Measurements from ENCODE around the gene RALGPS1.

The RALGPS1 gene

DNA sequence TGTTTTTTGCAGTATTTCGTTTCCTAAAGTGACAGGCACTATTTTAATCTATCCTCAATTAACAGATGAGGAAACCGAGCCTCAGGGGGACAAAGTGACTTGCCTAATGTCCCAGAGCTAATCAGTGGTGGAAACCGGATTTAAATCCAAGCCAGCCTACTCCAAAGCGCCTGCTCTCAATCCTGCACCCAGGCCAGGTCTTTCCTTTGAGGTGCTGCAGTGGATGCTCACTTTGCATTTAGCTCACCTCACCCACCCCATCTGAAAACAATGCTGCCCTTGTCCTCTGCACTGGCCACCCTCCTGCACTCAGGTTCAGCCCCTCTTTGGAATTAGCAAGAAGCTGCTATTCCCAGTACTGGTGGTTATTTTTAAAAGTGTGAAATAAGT lies 191.9 kb downstream of the RALGPS1 start:
- no peak for DNase-seq

DNA sequence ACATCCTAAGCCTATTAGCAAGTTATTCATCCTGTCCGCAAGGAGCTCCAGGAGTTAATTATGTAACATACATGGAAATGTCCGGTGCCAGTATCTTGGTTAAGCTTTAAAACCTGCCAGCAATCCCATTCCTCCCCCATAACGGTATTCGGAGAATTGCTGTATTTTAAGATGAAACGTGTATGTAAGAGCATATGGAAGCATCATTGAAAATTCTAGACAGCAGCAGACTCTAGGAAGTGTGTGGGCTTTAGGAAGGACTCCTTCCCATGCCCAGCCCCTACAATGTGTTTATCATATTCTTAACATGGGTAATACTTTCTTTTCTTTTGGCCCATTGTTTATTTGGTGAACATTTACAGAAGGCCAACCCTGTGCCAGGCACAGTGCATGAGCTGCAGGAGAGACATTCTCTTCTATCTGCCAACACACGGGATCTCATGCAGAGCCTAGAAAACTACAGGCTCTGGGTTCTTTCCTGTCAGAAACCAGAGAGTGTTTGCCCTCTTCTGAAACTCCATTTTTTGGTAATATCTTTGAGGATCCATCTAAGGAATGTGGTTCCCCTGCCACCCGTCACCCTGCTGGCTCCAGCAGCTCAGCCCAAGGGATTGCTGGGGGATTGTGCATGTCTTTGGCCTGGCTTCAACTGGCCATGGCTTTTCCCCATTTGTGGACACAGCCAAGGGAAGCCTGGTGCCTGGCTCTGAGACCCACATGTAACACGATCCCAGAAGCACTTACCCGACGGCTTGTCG lies 192.8 kb downstream of the RALGPS1 start:
- DNase-seq = no peak

DNA sequence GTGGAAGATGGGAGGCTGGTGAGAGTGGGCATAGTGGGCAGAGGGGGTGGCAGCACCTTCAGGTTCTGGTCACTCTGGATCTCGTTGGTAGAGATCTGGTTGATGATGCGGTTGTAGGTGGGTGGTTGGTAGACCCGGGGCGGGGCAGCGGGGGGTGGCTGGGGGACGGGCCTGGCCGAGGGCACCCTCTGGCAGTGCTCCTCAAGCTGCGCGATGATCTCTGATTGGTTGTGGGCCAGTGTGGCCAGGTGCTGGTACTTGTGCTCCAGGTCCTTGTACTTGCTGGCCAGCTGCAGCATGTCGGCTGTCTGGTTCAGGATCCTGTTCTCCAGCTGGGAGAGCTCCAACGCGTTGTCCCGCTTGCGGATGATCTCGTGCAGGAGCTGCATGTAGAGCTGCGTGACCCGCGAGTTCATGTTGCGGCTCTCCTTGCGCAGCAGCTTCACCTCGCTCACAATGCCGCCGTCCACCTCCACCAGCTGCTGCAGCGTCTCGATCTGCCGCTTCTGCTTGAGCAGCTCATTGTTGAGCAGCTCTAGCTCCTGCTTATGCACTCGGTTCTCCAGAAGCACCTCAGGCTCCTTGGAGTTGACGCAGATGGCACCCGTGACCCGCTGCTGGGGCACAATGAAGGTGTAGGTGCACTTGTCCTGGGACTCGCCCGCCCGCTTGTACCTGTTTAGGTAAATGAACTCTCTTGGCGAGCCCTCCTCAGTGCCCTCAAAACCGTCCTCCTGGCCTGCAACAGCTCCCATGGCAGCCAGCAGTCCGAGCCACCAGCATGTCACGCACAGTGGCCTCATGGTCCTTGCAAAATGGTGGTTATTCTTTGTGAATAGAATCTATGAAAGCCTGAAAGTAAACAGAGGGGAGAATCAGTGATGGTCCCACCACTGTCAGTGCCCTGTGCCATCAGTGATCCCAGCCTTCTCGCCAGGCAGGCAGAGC lies 193.6 kb downstream of the RALGPS1 start:
- DNase-seq = no peak

DNA sequence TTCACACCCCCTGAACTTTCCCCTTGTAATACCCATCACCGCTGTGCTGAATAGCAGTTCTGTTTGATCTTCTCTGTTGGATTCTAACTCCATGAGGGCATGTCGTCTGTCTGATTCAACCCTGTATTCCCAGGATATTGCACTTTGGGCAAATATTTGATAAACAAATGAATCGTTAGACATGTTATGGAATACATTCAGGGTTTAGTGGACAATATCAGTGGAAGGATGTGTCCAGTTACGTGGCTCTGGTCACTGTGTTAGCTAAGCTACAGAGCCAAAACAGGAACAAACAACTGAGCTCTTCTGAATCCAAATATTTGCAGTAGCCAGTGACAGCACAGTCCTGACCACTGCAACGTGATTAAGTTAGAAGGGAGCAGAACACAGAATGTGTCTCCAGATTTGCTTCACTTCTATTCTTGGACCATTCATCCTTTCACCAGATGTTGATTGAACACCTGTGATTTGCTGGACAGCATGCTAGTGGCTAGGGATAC lies 194.7 kb downstream of the RALGPS1 start:
- no peak for DNase-seq

DNA sequence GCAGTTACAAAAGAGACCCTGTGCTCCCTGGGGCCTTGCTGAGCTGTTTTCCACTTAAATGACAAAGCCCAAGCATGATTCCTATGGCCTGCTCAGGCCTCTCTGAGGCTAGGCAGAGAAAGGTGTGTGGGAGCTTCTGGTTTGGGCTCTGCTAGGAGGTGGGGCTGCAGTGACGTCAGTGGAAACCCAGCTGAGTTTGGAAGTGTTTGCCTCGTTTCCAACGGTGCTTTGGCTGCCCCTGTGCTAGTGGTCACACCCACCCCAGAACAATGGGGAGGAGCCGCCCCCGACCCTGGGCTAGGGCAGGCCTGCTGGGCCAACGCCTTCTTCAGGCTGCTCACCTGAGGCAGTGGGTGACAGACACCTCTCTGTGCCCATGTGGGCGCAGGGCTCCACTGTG lies 197.5 kb downstream of the RALGPS1 start:
- DNase-seq = no peak

DNA sequence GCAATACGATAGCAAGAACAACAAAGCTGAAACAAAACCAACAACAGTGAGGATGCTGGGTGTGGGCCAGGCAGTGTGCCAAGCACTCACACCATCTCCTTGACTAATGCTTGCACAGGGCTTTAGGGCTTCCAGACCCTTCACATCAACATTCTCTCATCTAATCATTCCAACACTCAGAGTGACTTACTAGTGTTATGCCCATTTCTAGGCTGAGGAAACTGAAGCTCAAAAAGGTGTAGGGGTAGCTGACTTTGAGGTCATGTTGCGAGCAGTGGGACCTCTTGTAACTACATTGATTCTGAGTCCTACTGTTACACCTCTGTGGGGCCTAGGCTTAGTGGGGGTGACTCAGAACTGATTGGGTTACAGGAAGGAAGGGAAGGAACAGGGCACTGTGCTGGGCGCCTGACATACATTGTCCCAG lies 198.2 kb downstream of the RALGPS1 start:
- no peak for DNase-seq

DNA sequence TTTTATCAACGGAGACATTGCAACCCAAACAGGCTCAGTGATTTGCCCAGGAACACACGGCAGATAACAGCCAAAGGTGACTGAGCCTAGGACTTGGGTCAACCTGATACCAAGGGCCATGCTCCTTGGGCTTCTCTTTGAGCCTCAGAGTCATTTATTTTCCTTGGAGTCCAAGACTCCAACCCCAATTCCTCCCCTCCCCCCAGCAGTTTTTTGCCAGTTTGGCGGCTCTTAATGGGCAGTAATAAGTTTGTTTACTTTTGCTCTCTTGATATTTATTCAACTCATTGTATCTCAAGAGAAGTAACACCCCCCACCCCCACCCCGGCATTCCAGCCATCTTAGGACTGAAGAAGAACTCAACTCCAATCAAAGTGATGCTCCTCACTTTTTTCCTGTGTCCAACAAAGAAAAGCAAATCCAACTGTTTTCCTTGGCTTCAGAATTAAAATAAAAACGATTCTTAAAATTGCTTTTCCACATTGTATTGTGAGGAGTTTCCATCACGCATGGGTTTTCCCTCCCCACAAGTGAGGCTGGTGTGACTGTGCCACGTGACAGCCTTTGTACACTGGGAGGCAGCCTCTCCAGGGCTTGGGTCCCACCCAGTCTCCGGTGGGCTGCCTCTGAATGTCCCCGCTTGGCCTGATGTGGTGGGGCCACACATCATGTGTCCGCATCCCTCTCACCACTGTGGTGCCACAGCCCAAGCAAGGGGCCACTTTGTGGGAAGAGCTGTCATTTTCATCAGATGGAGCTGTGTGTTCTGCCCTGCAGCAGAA lies 198.8 kb downstream of the RALGPS1 start:
- DNase-seq = no peak

DNA sequence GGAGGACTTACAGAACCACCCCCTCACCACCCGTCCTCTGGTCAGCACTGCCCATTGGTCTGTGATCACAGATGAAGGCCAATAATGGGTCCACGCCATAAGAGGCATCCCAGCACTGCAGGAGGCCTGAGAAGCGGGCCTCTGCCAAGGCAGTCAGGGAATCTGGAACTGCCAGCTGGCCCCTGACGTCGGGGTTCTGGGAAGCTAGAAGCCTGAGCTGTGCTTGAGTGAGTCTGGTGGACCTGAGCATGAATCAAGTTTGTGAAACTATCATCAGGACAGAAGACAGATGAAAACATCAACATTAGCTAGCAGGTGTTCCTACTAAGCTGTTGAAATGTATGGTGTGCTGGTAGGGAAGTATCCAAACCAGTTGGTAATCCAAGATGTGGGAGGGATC lies 200.0 kb downstream of the RALGPS1 start:
- DNase-seq = no peak

DNA sequence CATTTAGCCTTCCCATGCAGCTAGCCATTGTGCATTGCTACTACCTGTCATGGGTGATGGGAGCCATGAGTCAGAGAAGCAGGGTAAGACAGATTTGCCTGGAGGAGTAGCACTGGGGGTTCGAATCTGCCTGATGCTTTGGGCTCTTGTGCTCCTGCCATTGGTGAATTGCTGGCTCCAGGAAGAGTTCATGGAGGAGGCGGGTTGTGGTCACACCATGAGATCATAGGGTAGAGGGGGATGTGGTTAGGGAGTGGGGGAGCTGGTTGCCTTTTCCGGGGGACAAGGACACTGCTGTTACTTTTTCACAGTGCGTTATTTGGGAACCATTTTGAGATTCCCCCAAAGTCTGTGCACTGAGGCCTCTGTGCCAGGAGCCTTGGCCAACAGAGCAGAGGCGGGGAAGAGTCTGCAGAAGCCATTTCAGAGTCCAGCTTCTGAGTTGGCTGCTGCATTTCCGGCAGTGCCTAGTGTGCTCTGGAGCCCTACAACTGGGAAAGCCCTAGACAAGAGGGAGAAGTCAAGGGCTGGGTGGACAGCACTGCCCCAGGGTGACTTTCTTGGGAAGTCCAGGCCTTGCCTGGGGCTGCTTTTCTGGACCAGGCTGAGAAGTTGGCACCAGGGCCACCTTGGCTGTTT lies 201.6 kb downstream of the RALGPS1 start:
- DNase-seq = no peak

DNA sequence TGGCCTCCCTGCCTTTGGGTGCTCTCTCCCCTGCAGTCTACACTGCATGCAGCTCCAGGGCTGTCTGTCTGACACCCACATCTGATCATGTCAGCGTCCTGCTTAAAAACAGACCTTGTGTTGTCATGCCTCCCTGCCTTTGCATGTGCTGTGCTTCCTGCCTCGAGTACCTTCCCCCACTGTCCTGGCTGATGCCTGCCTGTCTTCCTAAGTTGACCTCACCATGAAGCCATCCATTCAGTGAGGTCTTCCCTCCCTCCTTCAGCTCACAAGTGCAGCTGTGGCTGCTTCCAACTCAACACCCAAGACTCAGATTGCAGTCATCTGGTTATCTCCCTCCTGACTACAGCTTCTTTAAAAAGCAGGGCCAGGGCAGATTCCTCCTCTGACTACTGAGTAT lies 202.4 kb downstream of the RALGPS1 start:
- no peak for DNase-seq

DNA sequence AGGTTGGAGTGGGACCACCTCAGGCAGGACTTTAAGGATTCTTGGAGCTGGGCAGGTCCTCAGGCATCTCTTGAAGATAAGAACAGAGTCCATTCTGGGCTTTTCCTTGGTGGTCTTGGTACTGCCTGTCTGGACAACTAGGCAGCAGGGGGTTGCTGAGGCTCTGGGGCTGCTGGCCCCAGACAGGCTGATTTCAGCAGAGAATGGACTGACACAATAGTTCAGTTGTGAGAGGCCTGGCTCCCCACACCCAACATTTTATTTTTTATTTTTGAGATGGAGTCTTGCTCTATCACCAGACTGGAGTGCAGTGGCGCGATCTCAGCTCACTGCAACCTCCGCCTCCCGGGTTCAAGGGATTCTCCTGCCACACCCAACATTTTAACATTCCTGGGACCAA lies 203.2 kb downstream of the RALGPS1 start:
- no peak for DNase-seq

DNA sequence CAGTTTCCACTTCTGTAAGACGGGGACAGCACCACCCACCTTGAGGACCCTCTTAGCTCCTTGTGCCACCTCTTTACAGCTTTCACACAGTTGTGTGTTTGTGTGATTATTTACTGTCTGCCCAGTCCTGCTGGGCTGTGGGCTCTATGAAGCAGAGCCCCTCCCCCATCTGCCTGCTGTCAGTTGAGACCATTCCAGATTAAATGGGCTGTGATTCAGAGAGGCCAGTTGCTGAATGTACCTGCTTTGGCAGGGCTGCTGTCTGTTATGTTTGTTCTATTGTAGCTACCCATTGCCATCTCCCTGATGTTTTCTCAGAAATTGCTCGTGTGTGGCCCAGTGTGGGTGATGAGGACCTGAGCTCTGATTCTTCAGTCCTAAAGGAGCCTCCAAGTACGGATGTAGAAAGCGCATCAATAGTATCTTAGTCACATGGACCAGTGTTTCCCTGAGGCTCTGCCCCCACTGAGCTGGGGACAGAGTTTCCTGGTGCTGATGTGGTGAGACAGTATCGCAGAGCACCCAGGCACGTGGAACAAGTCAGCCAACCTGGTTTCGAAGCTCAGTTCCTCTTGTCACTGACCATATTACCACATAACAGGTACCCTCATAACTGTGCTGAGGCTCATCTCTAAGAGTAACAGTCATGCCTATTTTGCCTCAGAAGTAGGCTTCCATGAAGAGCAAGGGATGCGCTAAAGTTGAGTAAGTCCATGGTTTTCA lies 204.2 kb downstream of the RALGPS1 start:
- no peak for DNase-seq

DNA sequence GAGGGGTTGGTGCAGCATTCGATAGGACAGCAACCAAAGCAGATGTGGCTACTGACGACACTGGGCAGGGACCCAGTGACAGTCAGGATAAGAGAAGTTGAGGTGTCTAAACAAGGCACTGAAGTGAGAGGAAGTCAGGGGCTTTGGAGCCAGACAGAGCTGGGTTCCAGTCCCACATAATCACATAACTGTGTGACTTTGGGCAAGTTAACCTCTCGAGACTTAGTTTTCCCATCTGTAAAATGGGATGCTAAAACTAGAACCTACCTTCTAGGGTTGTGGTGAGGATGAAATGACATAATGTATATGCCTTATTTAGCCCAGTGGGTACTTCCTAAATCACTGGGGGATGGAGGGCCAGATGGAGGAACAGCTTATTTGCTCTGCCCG lies 204.7 kb downstream of the RALGPS1 start:
- DNase-seq = no peak

DNA sequence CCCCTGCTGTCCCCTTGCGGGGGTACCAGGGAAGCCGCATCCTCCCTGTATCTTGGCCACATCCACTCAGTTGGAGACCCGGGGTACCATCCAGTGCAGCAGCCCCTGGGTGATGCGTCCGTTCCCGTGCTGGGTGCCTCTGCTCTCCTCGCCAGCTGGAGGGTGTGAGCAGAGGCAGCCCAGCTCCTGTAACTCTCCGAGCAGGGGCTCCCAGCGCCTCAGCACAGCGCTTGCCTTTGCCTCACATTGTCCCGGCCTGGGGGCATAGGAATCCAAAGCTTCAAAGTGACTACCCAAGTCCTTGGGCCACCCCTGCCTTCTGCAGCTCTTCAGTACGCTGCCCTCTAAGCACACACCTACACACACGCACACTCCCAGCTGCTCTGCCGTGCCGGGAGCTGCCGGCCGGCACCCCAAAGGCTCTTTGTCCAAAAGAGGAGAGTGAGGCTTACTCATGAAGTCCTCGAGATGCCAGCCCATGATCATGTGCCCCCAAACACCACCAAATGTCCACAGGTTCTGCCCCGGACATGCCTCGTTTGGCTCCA lies 207.1 kb downstream of the RALGPS1 start:
- DNase-seq = no peak

DNA sequence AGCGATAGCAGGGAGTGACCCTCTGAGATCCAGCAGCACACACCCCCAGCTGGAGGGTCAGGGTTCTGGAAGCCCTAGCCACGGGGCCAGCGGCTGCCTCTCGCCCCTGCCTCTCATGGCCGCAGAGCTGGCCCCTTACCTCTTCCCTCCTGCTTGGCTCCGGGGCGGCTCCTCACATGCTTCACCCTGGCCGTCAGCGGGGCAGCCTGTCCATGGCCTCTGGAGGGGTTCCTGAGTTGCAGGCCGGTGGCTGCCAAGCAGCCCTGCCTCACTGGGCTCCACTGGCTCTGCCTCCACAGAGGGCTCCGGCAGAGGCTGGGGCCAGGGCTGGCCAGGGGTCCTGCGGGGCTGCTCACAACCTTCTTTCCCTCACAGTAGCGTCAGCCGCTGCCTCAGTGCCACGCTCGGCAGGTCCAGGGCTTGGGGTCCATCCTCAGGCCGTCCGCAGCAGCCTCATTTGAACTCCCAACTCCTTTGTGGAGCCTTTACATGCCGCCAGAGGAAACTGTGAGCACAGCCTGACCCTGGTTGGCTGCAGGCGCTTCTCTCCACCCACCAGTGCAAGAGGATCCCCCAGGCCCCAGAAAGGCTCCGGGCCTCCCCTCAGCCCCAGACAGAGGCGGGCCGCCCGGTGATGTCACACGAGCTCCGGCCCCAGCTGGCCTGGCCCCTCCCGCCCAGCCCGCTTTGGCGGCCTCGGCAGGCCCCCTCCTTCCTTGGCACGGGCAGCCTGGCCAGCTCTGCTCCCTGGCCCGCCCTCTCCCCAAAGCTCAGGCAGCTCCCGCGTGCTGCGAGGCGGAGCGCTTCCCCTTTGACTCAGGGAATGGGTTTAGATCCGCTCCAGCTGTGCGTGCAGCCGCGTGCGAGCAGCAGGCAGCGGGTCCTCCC lies 207.8 kb downstream of the RALGPS1 start, which contains the start of gene ANGPTL2:
TSS of gene ANGPTL2 (minus strand) at position 460 of the 888 bp plus-strand sequence. CDS start 13,904 bp downstream, outside the sequence.
- no peak for DNase-seq

DNA sequence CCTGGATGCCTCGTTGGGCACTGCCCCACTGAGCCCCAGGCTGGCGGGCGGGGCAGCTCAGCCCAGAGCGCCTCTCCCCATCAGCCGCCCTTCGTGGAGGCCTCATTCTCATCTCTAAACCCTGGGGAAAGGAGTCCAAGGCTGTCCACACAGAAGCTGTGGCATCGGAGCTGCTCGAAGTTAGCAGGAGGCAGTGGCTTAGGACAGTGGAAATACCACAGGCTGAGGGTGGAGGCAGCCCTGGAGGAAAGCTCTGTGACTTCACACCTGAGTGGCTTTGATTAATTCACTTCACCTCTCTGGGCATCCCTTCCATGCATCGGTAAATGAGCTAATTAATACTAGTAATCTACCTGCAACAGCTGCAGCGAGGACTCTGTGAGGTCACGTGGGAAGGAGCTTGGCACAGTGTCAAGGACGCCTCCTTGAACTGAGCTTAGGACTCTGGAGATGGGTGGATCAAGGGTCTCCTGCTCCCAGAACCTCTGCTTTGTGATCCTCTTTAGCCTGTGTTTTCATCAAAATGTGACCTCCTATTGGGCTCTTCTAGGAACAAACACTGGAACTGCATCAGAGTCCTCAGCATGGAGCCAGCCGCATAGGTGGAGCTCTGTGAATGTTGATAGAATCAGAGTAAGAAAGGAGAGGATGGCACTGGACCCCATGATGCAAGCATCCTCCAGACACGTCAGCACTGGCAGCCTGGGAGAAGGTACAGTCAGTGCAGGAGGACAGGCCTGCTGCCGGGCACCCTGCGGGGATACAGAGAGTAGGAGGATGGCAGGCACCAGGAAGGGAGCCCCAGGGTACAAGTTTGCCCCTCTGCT lies 208.7 kb downstream of the RALGPS1 start:
- no peak for DNase-seq

DNA sequence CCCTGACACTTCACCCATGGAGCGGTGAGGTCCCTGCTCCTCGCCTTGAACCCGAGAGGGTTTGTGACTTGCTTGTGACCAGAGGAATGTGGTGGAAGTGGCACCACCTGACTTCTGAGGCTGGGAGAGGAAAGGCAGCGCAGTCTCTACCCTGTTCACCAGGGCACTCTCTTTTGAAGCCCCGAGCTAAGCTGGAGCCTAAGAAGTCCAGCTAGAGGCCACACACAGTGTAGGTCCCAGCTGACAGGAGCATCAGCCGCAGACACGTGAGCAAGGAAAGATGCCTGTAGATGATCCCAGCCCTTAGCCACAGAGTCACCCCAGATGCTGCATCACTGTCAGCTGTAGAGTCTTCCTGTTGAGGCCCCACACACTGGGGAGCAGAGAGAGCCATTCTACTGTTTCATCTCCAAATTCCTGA lies 209.5 kb downstream of the RALGPS1 start:
- DNase-seq = no peak

DNA sequence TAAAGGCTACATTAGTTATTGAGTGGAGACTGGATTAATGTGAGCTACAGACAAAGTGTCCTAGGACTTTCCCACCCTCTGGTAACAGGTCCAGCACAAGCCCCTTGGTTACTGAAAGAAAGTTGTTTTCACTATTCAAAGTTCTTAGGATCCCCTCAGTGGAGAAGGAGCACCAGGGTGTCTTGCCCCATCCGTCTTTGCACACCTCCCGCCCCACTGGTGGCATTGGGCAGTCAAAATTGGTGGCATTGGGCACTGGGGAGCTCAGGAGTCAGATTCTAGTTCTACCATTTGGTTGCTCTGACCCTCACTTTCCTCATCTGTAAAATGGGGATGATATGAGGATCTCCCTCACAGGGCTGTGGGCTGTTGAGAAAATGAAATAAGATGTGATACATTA lies 210.2 kb downstream of the RALGPS1 start:
- no peak for DNase-seq

DNA sequence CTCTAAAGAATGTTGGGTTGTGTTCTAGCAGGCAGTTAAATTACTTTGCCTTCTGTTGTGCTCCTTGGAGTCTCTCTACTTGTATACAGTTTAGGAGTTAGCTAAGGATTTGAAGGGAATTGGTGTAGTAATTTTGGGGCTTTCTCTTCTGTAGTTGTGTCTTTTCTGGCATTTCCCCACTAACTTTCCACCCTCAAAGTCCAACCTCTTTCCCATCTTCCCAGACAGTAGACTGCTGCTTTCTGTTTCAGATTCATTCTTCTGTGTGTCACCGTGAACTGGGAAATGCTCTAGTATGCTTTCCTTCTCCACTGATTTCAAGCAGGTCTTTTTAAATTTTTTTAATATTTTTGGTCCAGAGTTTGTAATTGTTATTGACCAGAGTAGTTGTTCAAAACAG lies 212.4 kb downstream of the RALGPS1 start:
- no peak for DNase-seq

Data from activated T-cell treated with anti-CD3 and anti-CD28 coated beads, Interleukin-2, amount 50 U/mL, for 1 hour (primary cell).